Activated CD8-positive, alpha-beta memory T cell treated with anti-CD3 and anti-CD28 coated beads, Interleukin-2, amount 50 U/mL, for 4 hours (primary cell): ENCODE results near the gene CFAP221.

Experiments used
- DNase-seq: peaks from one replicate; pipeline ENCODE4 v3.0.0-alpha.2; 2020

The CFAP221 gene

GRCh38 chr2:119682578-119682977, 138.3 kb downstream of the CFAP221 start:
- no peak for DNase-seq

GRCh38 chr2:119683074-119683712, 138.9 kb downstream of the CFAP221 start:
- DNase-seq, result no peak

- no peak for DNase-seq
Observed at GRCh38 chr2:119683713-119684443, 139.6 kb downstream of the CFAP221 start.

- DNase-seq, result no peak
Observed at GRCh38 chr2:119684518-119684917, 140.3 kb downstream of the CFAP221 start.

GRCh38 chr2:119688616-119689015, 144.4 kb downstream of the CFAP221 start:
- DNase-seq, result no peak

- no peak for DNase-seq
Observed at GRCh38 chr2:119689218-119689617, 145.0 kb downstream of the CFAP221 start.

GRCh38 chr2:119691189-119691588, 146.9 kb downstream of the CFAP221 start:
- DNase-seq, result no peak

- DNase-seq, result no peak
Observed at GRCh38 chr2:119691651-119692245, 147.5 kb downstream of the CFAP221 start.

GRCh38 chr2:119692310-119692709, 148.1 kb downstream of the CFAP221 start:
- DNase-seq, result no peak

GRCh38 chr2:119692954-119693353, 148.7 kb downstream of the CFAP221 start:
- no peak for DNase-seq

- DNase-seq, result no peak
Observed at GRCh38 chr2:119693567-119693966, 149.3 kb downstream of the CFAP221 start.

- no peak for DNase-seq
Observed at GRCh38 chr2:119693967-119694366, 149.7 kb downstream of the CFAP221 start.

- DNase-seq, result no peak
Observed at GRCh38 chr2:119694470-119694844, 150.2 kb downstream of the CFAP221 start.

GRCh38 chr2:119694845-119695521, 150.7 kb downstream of the CFAP221 start:
- no peak for DNase-seq

- no peak for DNase-seq
Observed at GRCh38 chr2:119696005-119696404, 151.8 kb downstream of the CFAP221 start.

GRCh38 chr2:119696494-119697030, 152.3 kb downstream of the CFAP221 start:
- no peak for DNase-seq

- no peak for DNase-seq
Observed at GRCh38 chr2:119697290-119698020, 153.2 kb downstream of the CFAP221 start.

GRCh38 chr2:119698246-119698645, 154.0 kb downstream of the CFAP221 start:
- no peak for DNase-seq

- no peak for DNase-seq
Observed at GRCh38 chr2:119699016-119699606, 154.9 kb downstream of the CFAP221 start.

GRCh38 chr2:119700866-119701265, 156.6 kb downstream of the CFAP221 start:
- no peak for DNase-seq

- DNase-seq, result no peak
Observed at GRCh38 chr2:119701352-119701751, 157.1 kb downstream of the CFAP221 start.

GRCh38 chr2:119702203-119702917, 158.1 kb downstream of the CFAP221 start:
- no peak for DNase-seq
